CD8-positive, alpha-beta memory T cell (primary cell): ENCODE data around the gene RBMS1. TPM values are rescaled to one million over a fixed set of nuclear protein-coding genes. Genes with fewer than 3 reads are reported as not detected.

ENCODE experiments used
- CTCF ChIA-PET: fragments of 350-600 bp; sonication (Branson Sonifier 250); formaldehyde crosslinking; loops from one replicate; lab custom pipeline; 2021; ENCODE audit warnings: antibody characterized with exemption; lab: Charles Lee
- POLR2A ChIA-PET: fragments of 350-600 bp; sonication (Branson Sonifier 250); formaldehyde crosslinking; loops from one replicate; lab custom pipeline; 2021; ENCODE audit warnings: antibody characterized with exemption; lab: Charles Lee
- DNase-seq, 5 donors: peaks; one replicate each; pipeline versions ENCODE4 v3.0.0 to v3.0.0-alpha.2; 2020 to 2022; ENCODE audit warnings: mixed read lengths in 1 of 5
- H3K27ac ChIP-seq: one replicate; pipeline ENCODE4 v1.7.0; 2013; ENCODE audit warnings: low read depth, mild to moderate bottlenecking, low read length, moderate library complexity
- H3K27me3 ChIP-seq: 2 replicates; pipeline ENCODE4 v1.7.0; 2013; ENCODE audit warnings: low read length, mild to moderate bottlenecking; ENCODE audit not compliant: insufficient read depth, poor library complexity, severe bottlenecking
- H3K36me3 ChIP-seq: 2 replicates; pipeline ENCODE4 v1.7.0; 2013; ENCODE audit warnings: mild to moderate bottlenecking, low read length, moderate library complexity; ENCODE audit not compliant: insufficient read depth
- H3K4me1 ChIP-seq: 2 replicates; pipeline ENCODE4 v1.7.0; 2013; ENCODE audit warnings: mild to moderate bottlenecking, low read length, moderate library complexity; ENCODE audit not compliant: insufficient read depth
- H3K4me3 ChIP-seq: 2 replicates; pipeline ENCODE4 v1.7.0; 2013; ENCODE audit warnings: mild to moderate bottlenecking, low read length
- H3K9me3 ChIP-seq: 2 replicates; pipeline ENCODE4 v1.7.0; 2013; ENCODE audit warnings: mild to moderate bottlenecking, low read length
- H3K27ac Mint-ChIP-seq, 8 donors: one replicate each; pipeline ENCODE4 v1.8.0; 2020 to 2021; ENCODE audit warnings: mixed read lengths in 8 of 8, mild to moderate bottlenecking in 6 of 8, inconsistent platforms in 3 of 8, moderate library complexity in 3 of 8
- H3K27me3 Mint-ChIP-seq, 2 donors: one replicate each; pipeline ENCODE4 v1.8.0; 2020 to 2021; ENCODE audit warnings: mixed read lengths in 2 of 2, mild to moderate bottlenecking in 1 of 2, moderate library complexity in 1 of 2
- H3K36me3 Mint-ChIP-seq, 3 donors: one replicate each; pipeline ENCODE4 v1.8.0; 2020 to 2021; ENCODE audit warnings: mixed read lengths in 3 of 3, inconsistent platforms in 1 of 3, mild to moderate bottlenecking in 1 of 3
- H3K4me1 Mint-ChIP-seq, 3 donors: one replicate each; pipeline ENCODE4 v1.8.0; 2020 to 2021; ENCODE audit warnings: mixed read lengths in 3 of 3, inconsistent platforms in 1 of 3, mild to moderate bottlenecking in 1 of 3
- H3K4me3 Mint-ChIP-seq, 7 donors: one replicate each; pipeline ENCODE4 v1.8.0; 2020 to 2021; ENCODE audit warnings: mixed read lengths in 7 of 7, mild to moderate bottlenecking in 6 of 7, moderate library complexity in 4 of 7, inconsistent platforms in 2 of 7
- H3K9me3 Mint-ChIP-seq, 5 donors: one replicate each; pipeline ENCODE4 v1.8.0; 2020 to 2022; ENCODE audit warnings: mixed read lengths in 5 of 5, mild to moderate bottlenecking in 3 of 5, moderate library complexity in 2 of 5, inconsistent platforms in 1 of 5
- polyA plus RNA-seq: library from polyadenylated mRNA; unstranded; fragments of 300-500 nt; fragmentation: Illumina TruSeq; gene quantifications from one replicate; pipeline ENCODE4 v1.2.3, GENCODE V29; 2021
- total RNA-seq, 2 experiments: library from RNA; stranded (reverse); gene quantifications; one replicate each; pipeline ENCODE4 v1.2.3, GENCODE V29; 2021

The RBMS1 gene
- total and polyA plus RNA-seq, 3 experiments from 2014 or later: 48.8 to 130 (median 50.3) TPM

- no peaks in the 10 kb centered on the region for H3K27me3 ChIP-seq
- H3K9me3 Mint-ChIP-seq: peaks cover 0 to 4% (median 0%) of the 10 kb centered on the region in 5 donors
- H3K27me3 Mint-ChIP-seq: peaks cover 7 to 26% of the 10 kb centered on the region in 2 donors
- no peaks in the 10 kb centered on the region for H3K36me3 ChIP-seq
- H3K4me1 ChIP-seq: no peaks in the 10 kb centered on the region
- DNase-seq: no peak
- H3K36me3 Mint-ChIP-seq: peaks cover 0 to 5% (median 0%) of the 10 kb centered on the region in 3 donors
- ChIA-PET CTCF (interaction anchor here (1.0 to 8.6 kb wide), 4 partner anchors 10 to 737 kb away, joined by 3 to 79 read pairs (median 6); no protein-coding TSS in a partner anchor), POLR2A (no interaction called here)
- no peaks in the 10 kb centered on the region for H3K9me3 ChIP-seq
- H3K4me1 Mint-ChIP-seq: no peaks in the 10 kb centered on the region
- no peak overlapping the region for H3K27ac ChIP-seq
- no peak overlapping the region for H3K4me3 Mint-ChIP-seq
- H3K4me3 ChIP-seq: no peak overlapping the region
- no peak overlapping the region for H3K27ac Mint-ChIP-seq
Measured at GRCh38 chr2:160257041-160257742, 236.4 kb downstream of the RBMS1 start.

GRCh38 chr2:160256507-160256906, 237.1 kb downstream of the RBMS1 start:
- Histone ChIP-seq H3K27me3 (no peaks in the 10 kb centered on the region), H3K9me3 (no peaks in the 10 kb centered on the region), H3K27ac (no peak overlapping the region), H3K4me3 (no peak overlapping the region), H3K36me3 (no peaks in the 10 kb centered on the region), H3K4me1 (no peaks in the 10 kb centered on the region)
- no peaks in the 10 kb centered on the region for H3K4me1 Mint-ChIP-seq
- H3K36me3 Mint-ChIP-seq: peaks cover 0 to 5% (median 0%) of the 10 kb centered on the region in 3 donors
- no peak for DNase-seq
- H3K27me3 Mint-ChIP-seq: peaks cover 7 to 27% of the 10 kb centered on the region in 2 donors
- no peak overlapping the region for H3K27ac Mint-ChIP-seq
- H3K4me3 Mint-ChIP-seq: no peak overlapping the region
- ChIA-PET POLR2A (no interaction called here), CTCF (interaction anchor here (1.0 to 8.6 kb wide), 4 partner anchors 11 to 738 kb away, joined by 3 to 79 read pairs (median 6); no protein-coding TSS in a partner anchor)
- peaks cover 0 to 4% (median 0%) of the 10 kb centered on the region in 5 donors for H3K9me3 Mint-ChIP-seq

GRCh38 chr2:160255408-160255807, 238.2 kb downstream of the RBMS1 start:
- POLR2A ChIA-PET: no interaction called here
- H3K36me3 Mint-ChIP-seq: no peaks in the 10 kb centered on the region

GRCh38 chr2:160254189-160254762, 239.3 kb downstream of the RBMS1 start:
- no peaks in the 10 kb centered on the region for H3K4me1 Mint-ChIP-seq
- peaks cover 5 to 24% of the 10 kb centered on the region in 2 donors for H3K27me3 Mint-ChIP-seq
- H3K9me3 ChIP-seq: no peaks in the 10 kb centered on the region
- DNase-seq: no peak
- H3K36me3 Mint-ChIP-seq: no peaks in the 10 kb centered on the region
- no peak overlapping the region for H3K4me3 Mint-ChIP-seq
- no peak overlapping the region for H3K27ac Mint-ChIP-seq
- no peak overlapping the region for H3K4me3 ChIP-seq
- no peak overlapping the region for H3K27ac ChIP-seq
- POLR2A ChIA-PET: no interaction called here
- H3K9me3 Mint-ChIP-seq: no peaks in the 10 kb centered on the region
- CTCF ChIA-PET: interaction anchor here (1.0 to 8.6 kb wide), 6 partner anchors 9 to 809 kb away, joined by 3 to 79 read pairs (median 4); no protein-coding TSS in a partner anchor
- H3K36me3 ChIP-seq: no peaks in the 10 kb centered on the region
- no peaks in the 10 kb centered on the region for H3K27me3 ChIP-seq
- H3K4me1 ChIP-seq: no peaks in the 10 kb centered on the region

More at GRCh38 chr2:160255408-160255807, 238.2 kb downstream of the RBMS1 start:
- Histone ChIP-seq H3K27me3 (no peaks in the 10 kb centered on the region), H3K27ac (no peak overlapping the region), H3K9me3 (no peaks in the 10 kb centered on the region), H3K4me3 (no peak overlapping the region), H3K36me3 (no peaks in the 10 kb centered on the region), H3K4me1 (no peaks in the 10 kb centered on the region)
- Mint-ChIP-seq H3K27me3 (peaks cover 5 to 24% of the 10 kb centered on the region in 2 donors), H3K27ac (no peak overlapping the region), H3K4me1 (no peaks in the 10 kb centered on the region), H3K9me3 (peaks cover 0 to 4% (median 0%) of the 10 kb centered on the region in 5 donors), H3K4me3 (no peak overlapping the region)
- DNase-seq: no peak
- CTCF ChIA-PET: interaction anchor here (1.0 to 8.6 kb wide), 4 partner anchors 11 to 808 kb away, joined by 3 to 79 read pairs (median 5); no protein-coding TSS in a partner anchor

- Mint-ChIP-seq H3K4me3 (no peak overlapping the region), H3K4me1 (no peaks in the 10 kb centered on the region), H3K27me3 (peaks cover 5 to 24% of the 10 kb centered on the region in 2 donors), H3K36me3 (no peaks in the 10 kb centered on the region), H3K9me3 (no peaks in the 10 kb centered on the region), H3K27ac (no peak overlapping the region)
- ChIA-PET POLR2A (no interaction called here), CTCF (interaction anchor here (0.9 to 8.6 kb wide), 7 partner anchors 10 to 810 kb away, joined by 3 to 79 read pairs (median 5); no protein-coding TSS in a partner anchor)
- H3K27me3 ChIP-seq: no peaks in the 10 kb centered on the region
- no peak overlapping the region for H3K4me3 ChIP-seq
- no peaks in the 10 kb centered on the region for H3K36me3 ChIP-seq
- DNase-seq: no peak
- H3K9me3 ChIP-seq: no peaks in the 10 kb centered on the region
- no peak overlapping the region for H3K27ac ChIP-seq
- H3K4me1 ChIP-seq: no peaks in the 10 kb centered on the region
Measured at GRCh38 chr2:160253440-160254188, 240.0 kb downstream of the RBMS1 start.

- POLR2A ChIA-PET: no interaction called here
- H3K36me3 ChIP-seq: no peaks in the 10 kb centered on the region
- CTCF ChIA-PET: interaction anchor here (0.9 to 8.6 kb wide), 8 partner anchors 10 to 811 kb away, joined by 3 to 79 read pairs (median 4); no protein-coding TSS in a partner anchor
- DNase-seq: no peak
- Mint-ChIP-seq H3K27me3 (peaks cover 5 to 24% of the 10 kb centered on the region in 2 donors), H3K4me3 (no peak overlapping the region), H3K27ac (no peak overlapping the region), H3K36me3 (no peaks in the 10 kb centered on the region), H3K4me1 (no peaks in the 10 kb centered on the region), H3K9me3 (no peaks in the 10 kb centered on the region)
- H3K27ac ChIP-seq: no peak overlapping the region
- H3K4me1 ChIP-seq: no peaks in the 10 kb centered on the region
- H3K4me3 ChIP-seq: no peak overlapping the region
- H3K27me3 ChIP-seq: no peaks in the 10 kb centered on the region
- no peaks in the 10 kb centered on the region for H3K9me3 ChIP-seq
Measured at GRCh38 chr2:160252900-160253299, 240.7 kb downstream of the RBMS1 start.

GRCh38 chr2:160252278-160252887, 241.2 kb downstream of the RBMS1 start:
- no peaks in the 10 kb centered on the region for H3K4me1 Mint-ChIP-seq
- H3K36me3 Mint-ChIP-seq: no peaks in the 10 kb centered on the region
- CTCF ChIA-PET: interaction anchor here (0.7 to 8.6 kb wide), 11 partner anchors 11 to 811 kb away, joined by 3 to 79 read pairs (median 4); no protein-coding TSS in a partner anchor
- Histone ChIP-seq H3K27ac (no peak overlapping the region), H3K27me3 (no peaks in the 10 kb centered on the region), H3K36me3 (no peaks in the 10 kb centered on the region), H3K4me3 (no peak overlapping the region), H3K4me1 (no peaks in the 10 kb centered on the region), H3K9me3 (no peaks in the 10 kb centered on the region)
- POLR2A ChIA-PET: no interaction called here
- H3K9me3 Mint-ChIP-seq: no peaks in the 10 kb centered on the region
- no peak overlapping the region for H3K27ac Mint-ChIP-seq
- H3K27me3 Mint-ChIP-seq: peaks cover 4 to 19% of the 10 kb centered on the region in 2 donors
- DNase-seq: no peak
- H3K4me3 Mint-ChIP-seq: no peak overlapping the region
